Progenitor cell of endocrine pancreas (in vitro differentiated cells): ENCODE measurements around the gene STOML2. TPM values are rescaled to one million over a fixed set of nuclear protein-coding genes. Genes with fewer than 3 reads are reported as not detected.

Experiments used
- DNase-seq: peaks from one replicate; pipeline ENCODE4 v3.0.0; 2021; ENCODE audit warnings: low spot score; ENCODE audit not compliant: unreplicated experiment
- H3K27ac Mint-ChIP-seq: 2 replicates; pipeline ENCODE4 v1.8.0; 2021; ENCODE audit warnings: mild to moderate bottlenecking, moderate library complexity, mixed read lengths
- H3K27me3 Mint-ChIP-seq: 2 replicates; pipeline ENCODE4 v1.8.0; 2021; ENCODE audit warnings: mixed read lengths
- H3K36me3 Mint-ChIP-seq: 2 replicates; pipeline ENCODE4 v1.8.0; 2022; ENCODE audit warnings: mixed read lengths; ENCODE audit not compliant: insufficient read depth
- H3K4me1 Mint-ChIP-seq: 2 replicates; pipeline ENCODE4 v1.8.0; 2021; ENCODE audit warnings: low read depth, mixed read lengths
- H3K4me3 Mint-ChIP-seq: 2 replicates; pipeline ENCODE4 v1.8.0; 2021; ENCODE audit warnings: low read depth, mild to moderate bottlenecking, moderate library complexity, mixed read lengths
- H3K9me3 Mint-ChIP-seq: 2 replicates; pipeline ENCODE4 v1.8.0; 2021; ENCODE audit warnings: low read depth, mixed read lengths
- total RNA-seq: library from RNA; stranded (reverse); gene quantifications from 2 replicates; pipeline ENCODE4 v1.2.1, GENCODE V29; 2021
- TF ChIP-seq, protein P1 (sequence below): fragments of 200-600 bp; sonication (generic); IDR thresholded peaks from one replicate; pipeline ENCODE4 v1.5.0; 2021; ENCODE audit warnings: antibody characterized with exemption, mild to moderate bottlenecking; ENCODE audit not compliant: unreplicated experiment

The STOML2 gene
- total RNA-seq, 1 donor from 2014 or later: 120 TPM

DNA sequence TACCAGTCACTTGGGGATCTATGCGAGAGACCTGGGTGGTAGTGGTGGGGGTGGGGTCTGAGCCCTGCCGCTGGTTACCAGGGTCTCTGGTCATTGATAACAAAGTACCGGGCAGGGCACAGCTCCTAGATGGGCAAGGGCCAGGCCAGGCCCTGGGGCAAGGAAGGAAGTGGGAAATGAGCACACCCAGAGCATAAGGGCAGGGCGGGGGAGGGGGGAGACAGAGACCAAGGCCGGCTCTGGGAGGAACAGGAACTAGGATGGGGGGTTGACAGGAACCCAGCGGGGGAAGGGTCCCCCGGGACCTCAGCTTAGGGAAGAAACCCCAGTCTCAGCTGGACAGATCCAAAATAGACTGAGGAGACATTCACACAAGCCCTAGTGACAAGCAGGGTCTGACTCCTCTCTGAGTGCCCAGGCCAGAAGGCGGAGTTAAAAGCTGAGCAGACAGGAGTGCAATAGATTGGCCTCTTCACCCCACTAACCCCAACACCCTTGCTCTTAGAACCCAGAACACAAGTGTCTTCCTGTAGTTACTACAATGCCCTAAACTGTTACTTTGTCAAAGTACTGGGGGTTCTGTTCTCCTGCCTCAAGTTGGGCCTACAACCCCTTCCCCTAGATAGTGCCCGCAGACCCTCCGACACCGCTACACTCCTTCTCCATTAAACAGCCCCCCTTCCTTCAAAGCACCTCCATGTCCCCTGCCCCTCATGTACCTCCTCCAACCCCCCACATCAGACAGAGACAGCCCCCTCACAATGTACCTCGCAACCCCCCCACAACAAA is 12.1 kb upstream of the STOML2 start:
- H3K4me1 Mint-ChIP-seq: peaks cover 44% of the 10 kb centered on the region
- no peaks in the 10 kb centered on the region for H3K27me3 Mint-ChIP-seq
- TF ChIP-seq, protein P1, sequence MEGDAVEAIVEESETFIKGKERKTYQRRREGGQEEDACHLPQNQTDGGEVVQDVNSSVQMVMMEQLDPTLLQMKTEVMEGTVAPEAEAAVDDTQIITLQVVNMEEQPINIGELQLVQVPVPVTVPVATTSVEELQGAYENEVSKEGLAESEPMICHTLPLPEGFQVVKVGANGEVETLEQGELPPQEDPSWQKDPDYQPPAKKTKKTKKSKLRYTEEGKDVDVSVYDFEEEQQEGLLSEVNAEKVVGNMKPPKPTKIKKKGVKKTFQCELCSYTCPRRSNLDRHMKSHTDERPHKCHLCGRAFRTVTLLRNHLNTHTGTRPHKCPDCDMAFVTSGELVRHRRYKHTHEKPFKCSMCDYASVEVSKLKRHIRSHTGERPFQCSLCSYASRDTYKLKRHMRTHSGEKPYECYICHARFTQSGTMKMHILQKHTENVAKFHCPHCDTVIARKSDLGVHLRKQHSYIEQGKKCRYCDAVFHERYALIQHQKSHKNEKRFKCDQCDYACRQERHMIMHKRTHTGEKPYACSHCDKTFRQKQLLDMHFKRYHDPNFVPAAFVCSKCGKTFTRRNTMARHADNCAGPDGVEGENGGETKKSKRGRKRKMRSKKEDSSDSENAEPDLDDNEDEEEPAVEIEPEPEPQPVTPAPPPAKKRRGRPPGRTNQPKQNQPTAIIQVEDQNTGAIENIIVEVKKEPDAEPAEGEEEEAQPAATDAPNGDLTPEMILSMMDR: no peak
- no peaks in the 10 kb centered on the region for H3K36me3 Mint-ChIP-seq
- H3K27ac Mint-ChIP-seq: peak overlapping the region; percentile 96
- peak overlapping the region; percentile 89 for H3K4me3 Mint-ChIP-seq
- DNase-seq: no peak
- no peaks in the 10 kb centered on the region for H3K9me3 Mint-ChIP-seq

DNA sequence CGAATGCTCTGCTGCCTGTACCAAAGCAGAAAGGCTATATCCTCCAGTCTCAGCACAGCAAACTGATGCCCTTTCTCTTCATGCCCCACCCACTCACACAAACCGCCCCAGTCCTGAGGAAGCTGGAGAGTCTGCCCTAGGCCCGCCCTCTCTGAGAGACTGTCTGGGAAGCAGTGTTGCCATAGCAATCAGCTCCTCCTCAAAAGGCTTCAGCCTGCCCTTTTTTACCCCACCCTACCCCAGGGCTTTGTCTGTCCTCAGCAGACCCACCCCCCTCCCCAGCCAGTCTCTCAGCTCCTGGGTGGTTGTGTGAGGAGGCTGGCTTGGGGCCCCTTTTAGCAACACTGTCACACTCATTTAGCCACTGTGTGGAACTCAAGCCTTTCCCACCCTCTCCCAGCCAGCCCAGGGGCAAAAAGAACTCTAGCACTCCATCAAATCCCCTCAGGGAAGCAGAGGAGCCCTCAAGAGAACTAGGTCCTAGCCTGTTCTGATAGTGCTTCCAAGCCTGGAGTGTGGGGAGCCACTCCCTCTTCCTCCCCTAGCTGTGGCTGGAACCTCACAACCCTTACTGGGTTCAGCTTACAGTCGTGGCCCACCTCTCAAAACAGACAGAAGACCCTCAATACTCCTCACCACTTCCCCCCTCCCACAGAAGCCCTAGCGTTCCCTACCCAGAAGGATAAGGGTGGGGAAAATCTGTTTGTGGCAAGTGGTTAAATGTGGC is 11.3 kb upstream of the STOML2 start:
- TF ChIP-seq, protein P1: no peak
- Mint-ChIP-seq H3K4me1 (peaks cover 47% of the 10 kb centered on the region), H3K27ac (peak overlapping the region; percentile 85), H3K4me3 (peak overlapping the region; percentile 89), H3K36me3 (no peaks in the 10 kb centered on the region), H3K9me3 (no peaks in the 10 kb centered on the region), H3K27me3 (no peaks in the 10 kb centered on the region)
- no peak for DNase-seq

DNA sequence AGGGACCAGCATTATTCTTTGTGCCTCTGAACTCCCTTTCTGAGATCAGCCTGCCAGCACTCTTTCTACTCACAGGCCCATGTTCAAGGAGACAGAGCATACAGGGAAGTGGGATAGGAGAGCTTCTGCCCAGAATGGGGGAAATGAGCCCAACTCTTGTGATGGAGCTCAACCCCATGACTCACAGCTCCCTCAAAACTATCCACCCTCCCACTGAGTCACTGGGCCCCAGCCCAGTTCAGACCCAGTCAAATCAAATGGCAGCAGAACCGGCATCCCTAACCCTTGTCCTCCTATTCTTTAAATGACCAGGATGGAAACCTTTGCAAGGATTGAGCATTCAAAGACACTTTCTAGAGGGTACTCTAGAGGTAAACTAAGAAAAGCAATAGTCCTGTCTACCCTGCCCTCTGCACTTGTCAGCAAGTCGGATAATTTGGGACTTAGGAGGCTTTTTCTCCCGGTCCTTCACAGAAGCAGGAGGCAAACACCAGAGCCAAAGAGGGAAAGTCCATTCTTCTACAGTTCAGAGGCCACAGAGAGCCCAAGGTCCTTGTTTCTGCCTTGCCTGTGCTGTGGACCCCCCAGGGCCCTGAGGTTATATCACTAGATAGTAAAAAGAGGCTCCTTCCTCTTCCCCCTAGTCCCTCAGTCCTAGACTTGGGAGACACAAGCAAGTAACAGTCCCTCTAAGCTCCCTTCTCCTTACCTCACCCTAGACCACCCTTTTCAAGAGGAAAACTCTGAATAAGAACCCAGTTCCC is 9.5 kb upstream of the STOML2 start:
- Mint-ChIP-seq H3K9me3 (no peaks in the 10 kb centered on the region), H3K4me3 (peak overlapping the region; percentile 81), H3K27me3 (no peaks in the 10 kb centered on the region), H3K4me1 (peaks cover 47% of the 10 kb centered on the region), H3K27ac (peak overlapping the region; percentile 86), H3K36me3 (no peaks in the 10 kb centered on the region)
- TF ChIP-seq, protein P1: no peak
- DNase-seq: no peak

DNA sequence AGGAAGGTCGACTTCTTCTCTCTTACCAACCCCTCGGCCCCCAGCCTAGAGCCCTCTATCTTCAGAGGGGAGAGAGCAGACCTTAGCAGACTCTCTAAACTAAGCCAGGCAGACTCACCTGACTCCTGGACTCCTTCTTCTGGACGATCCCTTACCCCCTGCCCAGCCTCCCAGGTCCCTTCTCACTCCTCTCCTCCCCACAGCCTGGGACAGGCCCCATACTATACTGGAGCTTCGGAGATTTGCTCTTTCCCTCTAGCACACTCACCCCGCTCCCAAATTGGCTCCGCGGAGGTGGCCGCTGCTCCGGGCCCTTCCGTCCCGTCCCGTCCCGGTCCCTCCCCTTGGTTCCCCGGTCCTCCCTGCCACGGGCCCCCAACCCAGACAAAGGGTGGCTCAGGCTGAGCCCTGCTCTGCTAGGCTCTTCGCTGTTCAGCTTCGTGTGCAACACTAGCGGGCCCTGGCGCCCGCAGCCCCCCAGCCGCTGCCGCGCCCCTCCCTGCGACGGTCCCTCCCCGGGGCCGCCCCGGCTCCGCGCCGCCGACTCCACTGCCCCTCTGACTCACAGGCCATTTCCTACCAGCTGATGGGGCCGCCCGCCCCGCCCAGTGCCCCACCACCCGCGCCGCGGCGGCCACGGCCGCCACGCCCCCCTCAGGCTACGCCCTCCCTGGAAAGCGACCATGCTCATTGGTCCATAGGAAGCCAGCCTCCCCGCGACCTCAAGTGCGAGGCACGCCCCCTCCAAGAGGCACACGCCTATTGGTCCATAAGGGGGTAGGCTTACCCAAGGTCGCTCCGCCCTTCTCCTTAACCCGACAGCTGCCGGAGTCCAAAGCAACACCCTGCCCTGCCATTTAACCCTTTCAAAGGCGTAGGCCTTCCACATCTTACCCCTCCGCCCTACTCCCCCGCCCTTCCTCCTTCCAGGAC is 8.3 kb upstream of the STOML2 start:
- Mint-ChIP-seq H3K9me3 (no peaks in the 10 kb centered on the region), H3K27ac (peak overlapping the region; percentile 88), H3K36me3 (no peaks in the 10 kb centered on the region), H3K4me1 (peaks cover 39% of the 10 kb centered on the region), H3K27me3 (no peaks in the 10 kb centered on the region), H3K4me3 (peak overlapping the region; percentile 81)
- peak; percentile 92 for DNase-seq
- TF ChIP-seq, protein P1: no peak
